Ovary (tissue), 9 donors: ENCODE results near the gene SCN5A. TPM values are rescaled to one million over a fixed set of nuclear protein-coding genes. Genes with fewer than 3 reads are reported as not detected.

Experiments
- DNase-seq, 5 donors: peaks; one replicate each; pipeline ENCODE4 v3.0.0-alpha.2; 2019 to 2020
- H3K27ac ChIP-seq, 2 donors: fragments of 200-600 bp; one replicate each; pipeline versions ENCODE4 v1.5.1 to v1.8.0; 2019 to 2022
- H3K27me3 ChIP-seq: fragments of 200-600 bp; one replicate; pipeline ENCODE4 v1.8.0; 2022
- H3K36me3 ChIP-seq: fragments of 200-600 bp; sonication (generic); one replicate; pipeline ENCODE4 v1.5.1; 2019
- H3K4me1 ChIP-seq: one replicate; pipeline ENCODE4 v1.8.1; 2013; ENCODE audit warnings: mild to moderate bottlenecking, moderate library complexity; ENCODE audit not compliant: insufficient read depth
- H3K4me3 ChIP-seq: fragments of 200-600 bp; sonication (generic); one replicate; pipeline ENCODE4 v1.5.1; 2017
- H3K9me3 ChIP-seq, 2 donors: fragments of 200-600 bp in 1 of 2; sonication (generic) in 1 of 2; one replicate each; pipeline versions ENCODE4 v1.5.1 to v1.8.1; 2013 to 2019; ENCODE audit warnings: mild to moderate bottlenecking in 1 of 2, moderate library complexity in 1 of 2
- CTCF ChIP-seq, 3 donors: fragments of 450-650 bp in 2 of 3; fragments of 200-600 bp in 1 of 3; IDR thresholded peaks; one replicate each; pipeline versions ENCODE4 v1.5.1 to v1.8.0; 2016 to 2022; ENCODE audit warnings: antibody characterized with exemption in 3 of 3, mild to moderate bottlenecking in 1 of 3
- EP300 ChIP-seq: sonication (generic); formaldehyde crosslinking; IDR thresholded peaks from one replicate; pipeline ENCODE4 v1.6.1; 2017; ENCODE audit warnings: antibody characterized with exemption
- POLR2A ChIP-seq: fragments of 450-650 bp; IDR thresholded peaks from one replicate; pipeline ENCODE4 v1.6.1; 2017; ENCODE audit warnings: antibody characterized with exemption, mild to moderate bottlenecking, moderate library complexity
- WGBS, 3 donors: extraction: QIAGEN DNeasy Blood & Tissue Kit in 1 of 3; methylation state at CpG; one replicate each; pipeline versions ENCODE4 v1.1.5 to v1.1.7; 2013 to 2017; 5-methylcytosine and 5-hydroxymethylcytosine counted together
- intact Hi-C, 4 donors: fragments of 100-400 bp; cut with DNase I; formaldehyde crosslinking; loops; one replicate each; pipeline versions ENCODE4 v1.11.0 to v1.15.1; 2022 to 2023
- polyA plus RNA-seq, 2 donors: library from polyadenylated mRNA; stranded (reverse); fragments of 200-250 nt in 1 of 2; fragments of 350-450 nt in 1 of 2; fragmentation: Illumina TruSeq in 1 of 2; extraction: RNeasy Lipid Tissue Mini Kit (QIAGEN cat#74804) in 1 of 2; gene quantifications; one replicate each; pipeline ENCODE4 v1.2.3, GENCODE V29; 2013 to 2014
- total RNA-seq, 7 donors: library from RNA; depleted of rRNA in 2 of 7; stranded (reverse); fragments of >200 nt in 2 of 7; fragmentation: NEBNext Ultra II Directional in 3 of 7; extraction: Animal tissue kit (Norgen Biotek cat#: 25700) in 3 of 7; gene quantifications; one replicate each; pipeline versions ENCODE4 v1.1.0 to v1.2.4, GENCODE V29; 2016 to 2023
- donor health status: DM: no; HTN: no; CAD: no; lungs with moderate emphysema.
- donor health status: DM: no; HTN: no; CAD: no.
- donor health status: Bipolar disorder and iron deficiency.
- donor health status: DM: yes; HTN: yes; CAD: no.
- donor health status: DM: no; HTN: no; CAD: no.
- donor health status: DM: yes; HTN: yes; CAD: no.

The SCN5A gene
- total and polyA plus RNA-seq, 9 donors: 0.67 to 4.7 (median 2.1) TPM

- DNase-seq: no peak
- Histone ChIP-seq H3K9me3 (no peaks in the 10 kb centered on the region), H3K36me3 (no peaks in the 10 kb centered on the region), H3K4me3 (no peak overlapping the region), H3K27me3 (no peaks in the 10 kb centered on the region), H3K27ac (no peak overlapping the region), H3K4me1 (no peaks in the 10 kb centered on the region)
- intact Hi-C loops: no loop called here
- WGBS, 3 donors: 53 to 60% (median 55%) methylated on average over 9 of the region's 9 CpGs
- TF ChIP-seq EP300 (no peak), POLR2A (no peak), CTCF (IDR thresholded peaks at IDR 0.05) (no peak)
Measured at GRCh38 chr3:38541806-38542205, 107.7 kb downstream of the SCN5A start.

- Histone ChIP-seq H3K9me3 (no peaks in the 10 kb centered on the region), H3K4me1 (no peaks in the 10 kb centered on the region), H3K27ac (no peak overlapping the region), H3K27me3 (no peaks in the 10 kb centered on the region), H3K36me3 (no peaks in the 10 kb centered on the region), H3K4me3 (no peak overlapping the region)
- 54 to 68% (median 56%) methylated on average over 7 to 8 of the region's 8 CpGs for WGBS, 3 donors
- intact Hi-C loops: no loop called here
- DNase-seq: no peak
- TF ChIP-seq CTCF (IDR thresholded peaks at IDR 0.05) (no peak), POLR2A (no peak), EP300 (no peak)
Measured at GRCh38 chr3:38538773-38539353, 110.6 kb downstream of the SCN5A start.

- Histone ChIP-seq H3K4me1 (no peaks in the 10 kb centered on the region), H3K9me3 (no peaks in the 10 kb centered on the region), H3K36me3 (no peaks in the 10 kb centered on the region), H3K27me3 (no peaks in the 10 kb centered on the region), H3K27ac (no peak overlapping the region), H3K4me3 (no peak overlapping the region)
- DNase-seq: no peak
- TF ChIP-seq CTCF (IDR thresholded peaks at IDR 0.05): no peak
- TF ChIP-seq EP300: no peak
- no peak for TF ChIP-seq POLR2A
- intact Hi-C loops: no loop called here
- 64 to 70% (median 69%) methylated on average over 3 of the region's 3 CpGs for WGBS, 3 donors
Measured at GRCh38 chr3:38536671-38537070, 112.8 kb downstream of the SCN5A start.

GRCh38 chr3:38534604-38535003 is 114.9 kb downstream of the SCN5A start:
- DNase-seq: no peak
- Histone ChIP-seq H3K36me3 (no peaks in the 10 kb centered on the region), H3K4me3 (no peak overlapping the region), H3K9me3 (no peaks in the 10 kb centered on the region), H3K4me1 (no peaks in the 10 kb centered on the region), H3K27ac (no peak overlapping the region), H3K27me3 (no peaks in the 10 kb centered on the region)
- WGBS, 3 donors: 97 to 98% (median 98%) methylated on average over 7 of the region's 7 CpGs
- intact Hi-C loops: no loop called here
- TF ChIP-seq POLR2A (no peak), EP300 (no peak)

GRCh38 chr3:38534180-38534579 is 115.3 kb downstream of the SCN5A start:
- intact Hi-C loops: no loop called here
- H3K27ac ChIP-seq: no peak overlapping the region
- H3K4me1 ChIP-seq: no peaks in the 10 kb centered on the region
- H3K36me3 ChIP-seq: no peaks in the 10 kb centered on the region
- TF ChIP-seq CTCF (IDR thresholded peaks at IDR 0.05): no peak
- no peak for TF ChIP-seq POLR2A
- no peak for TF ChIP-seq EP300
- H3K9me3 ChIP-seq: no peaks in the 10 kb centered on the region
- DNase-seq: no peak
- H3K27me3 ChIP-seq: no peaks in the 10 kb centered on the region
- H3K4me3 ChIP-seq: no peak overlapping the region
- whole genome bisulfite sequencing, 3 donors: 92 to 99% (median 96%) methylated on average over 2 of the region's 2 CpGs
